Activated T-cell treated with anti-CD3 and anti-CD28 coated beads for 48 hours (primary cell): ENCODE results near the gene GMPR2.

ENCODE experiments used
- DNase-seq: peaks from one replicate; pipeline ENCODE4 v3.0.0-alpha.2; 2020; ENCODE audit warnings: low read depth

The GMPR2 gene

DNA sequence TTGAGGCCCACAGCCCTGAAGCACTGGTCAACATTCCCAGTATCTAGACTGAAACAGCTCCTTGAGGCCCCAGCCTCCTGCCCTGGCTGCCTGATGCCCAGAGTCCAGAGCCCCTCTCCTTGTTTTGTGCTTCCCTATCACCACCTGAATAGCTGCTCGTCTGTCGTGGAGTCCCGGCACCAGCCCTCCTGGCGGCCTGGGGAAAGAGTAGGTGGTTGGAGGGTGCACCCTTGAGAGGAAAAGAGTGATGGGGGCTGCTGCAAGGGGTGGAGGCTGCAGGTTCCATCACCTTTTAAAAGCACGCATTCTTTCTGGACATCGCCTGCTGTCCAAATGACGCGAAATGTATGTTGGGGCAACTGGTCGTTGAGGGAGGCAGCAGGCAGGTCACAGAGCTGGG, 35.5 kb downstream of the GMPR2 start:
- no peak for DNase-seq

DNA sequence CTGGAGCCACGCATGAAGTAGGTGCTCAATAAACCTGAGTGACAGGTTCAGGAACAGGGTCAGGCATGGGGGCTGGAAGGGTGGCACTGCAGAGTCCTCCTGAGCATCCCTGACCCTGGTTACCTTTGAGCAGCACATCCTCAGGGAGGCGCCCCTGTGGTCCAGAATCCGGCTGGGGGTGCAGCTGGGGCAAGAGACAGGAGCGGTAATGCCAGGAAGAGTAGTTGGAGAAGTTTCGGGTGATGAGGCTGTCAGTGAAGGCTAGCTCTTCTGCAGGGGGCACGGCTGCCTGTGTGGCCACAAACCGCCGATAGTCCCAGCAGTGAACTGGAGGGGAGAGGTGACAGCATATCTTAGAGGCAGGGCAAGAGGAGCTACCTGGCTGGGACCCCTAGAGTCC, 36.6 kb downstream of the GMPR2 start:
- no peak for DNase-seq

DNA sequence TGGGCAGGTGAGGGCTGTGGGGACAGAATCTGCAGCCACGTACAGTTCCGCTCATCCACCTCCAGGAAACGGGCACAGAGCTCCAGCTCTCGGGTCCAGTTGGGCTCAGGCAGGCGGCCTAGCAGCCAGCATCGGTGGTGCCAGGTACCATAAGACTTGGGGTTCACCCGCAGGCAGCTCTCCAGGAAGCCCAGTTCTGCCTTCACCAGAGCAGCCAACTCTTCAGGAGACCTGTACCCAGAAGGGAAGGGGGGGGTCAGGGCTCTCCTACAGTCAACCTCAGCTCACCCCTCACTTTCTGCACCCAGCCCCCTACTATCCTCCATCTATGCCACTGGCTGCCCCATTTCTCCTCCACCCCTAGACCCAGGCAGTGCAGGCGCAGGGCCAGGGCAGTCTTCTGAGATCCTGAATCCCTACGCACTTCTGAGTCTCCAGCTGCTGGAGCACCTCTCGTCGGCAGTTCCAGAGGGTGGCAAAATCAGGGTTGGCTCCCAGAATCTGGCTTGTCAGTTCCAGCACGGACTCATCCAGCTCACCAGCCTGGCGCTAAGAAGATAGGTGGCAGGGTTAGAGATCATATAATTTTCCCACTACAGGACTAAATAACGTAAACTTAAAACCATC, 37.3 kb downstream of the GMPR2 start:
- DNase-seq, result no peak

DNA sequence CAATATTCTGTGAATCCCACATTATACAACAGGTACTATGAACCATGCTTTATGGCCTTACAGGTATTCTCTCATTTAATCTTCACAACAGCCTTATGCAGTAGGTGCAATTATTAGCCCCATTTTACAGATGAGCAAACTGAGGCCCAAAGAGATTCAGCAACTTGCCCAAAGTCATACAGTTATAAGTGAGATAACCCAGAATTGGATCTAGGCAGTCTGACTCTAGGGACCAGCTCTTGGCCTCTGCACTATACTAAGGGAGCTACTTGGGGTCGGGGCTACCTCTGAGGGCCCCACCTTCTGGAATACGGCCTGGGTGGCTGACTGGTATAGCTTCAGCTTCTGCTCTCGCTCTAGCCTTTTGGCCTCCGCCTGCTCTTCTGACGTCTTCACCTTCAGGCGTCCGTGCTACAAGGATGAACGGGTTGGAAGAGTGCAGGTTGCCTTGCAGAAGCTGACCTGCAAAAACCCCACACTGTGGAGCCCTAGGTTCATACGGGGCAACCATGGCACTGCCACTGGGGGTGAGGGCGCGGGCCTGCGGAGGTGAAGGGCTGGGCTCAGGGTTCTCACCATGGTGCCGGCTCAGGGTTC, 37.9 kb downstream of the GMPR2 start:
- no peak for DNase-seq

DNA sequence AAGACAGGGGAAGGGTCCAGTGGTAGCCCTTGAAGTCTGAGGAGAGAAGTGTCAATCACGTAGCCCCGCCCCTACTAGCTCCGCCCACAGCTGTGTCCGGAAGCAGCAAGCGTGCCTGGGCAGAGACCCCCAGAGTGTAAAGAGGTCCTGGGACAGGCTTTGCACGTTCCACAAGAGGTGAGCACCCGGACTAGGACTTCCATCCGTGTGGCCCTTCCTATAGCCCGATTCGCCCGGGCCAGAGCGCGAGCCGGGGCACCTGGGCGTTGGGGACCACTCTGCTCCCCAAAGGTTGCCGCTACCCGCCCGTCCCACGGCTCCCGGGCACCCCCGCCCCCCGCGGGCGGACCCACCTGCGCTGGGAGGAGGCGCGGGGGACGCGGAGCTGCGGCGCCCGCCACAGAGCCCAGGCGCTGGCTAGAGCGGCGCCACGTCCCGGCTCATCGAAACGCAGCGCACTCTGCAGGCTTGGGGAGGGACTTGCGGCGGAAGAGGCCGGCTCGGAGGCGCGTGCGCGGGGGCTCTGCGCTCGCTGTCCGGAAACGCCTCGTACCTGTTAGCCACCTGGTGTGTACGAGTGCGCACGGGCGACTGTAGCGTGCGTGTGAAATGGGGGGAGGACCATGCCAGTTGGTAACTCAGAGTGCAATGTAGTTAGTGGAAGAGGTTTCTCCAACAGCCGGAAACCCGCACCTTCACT, 38.6 kb downstream of the GMPR2 start, which contains the start of gene RABGGTA:
RABGGTA (minus strand) TSS at position 464 of the 700 bp plus-strand sequence. CDS start 482 bp downstream, outside the sequence.
- DNase-seq, result peak; percentile 85

DNA sequence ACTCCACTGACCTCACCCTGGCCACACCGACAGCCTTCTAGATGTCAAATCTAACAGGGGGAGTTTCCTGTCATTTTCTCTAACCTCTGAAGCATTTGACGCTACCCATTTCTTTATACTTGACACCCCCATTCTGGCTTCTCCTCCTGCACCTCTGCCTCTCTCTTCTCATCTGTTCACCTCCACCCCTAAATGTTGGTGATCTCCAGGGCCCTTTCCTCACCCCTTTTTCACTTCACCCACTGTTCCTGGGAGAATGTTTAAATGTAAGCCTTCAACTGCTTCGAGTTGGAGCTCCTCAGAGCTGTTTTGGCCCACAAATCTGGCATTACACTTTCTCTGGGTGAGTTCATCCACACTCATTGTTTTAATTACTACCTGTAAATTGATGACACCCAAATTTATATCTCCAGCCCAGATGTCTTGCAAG, 39.1 kb downstream of the GMPR2 start:
- DNase-seq, result no peak

DNA sequence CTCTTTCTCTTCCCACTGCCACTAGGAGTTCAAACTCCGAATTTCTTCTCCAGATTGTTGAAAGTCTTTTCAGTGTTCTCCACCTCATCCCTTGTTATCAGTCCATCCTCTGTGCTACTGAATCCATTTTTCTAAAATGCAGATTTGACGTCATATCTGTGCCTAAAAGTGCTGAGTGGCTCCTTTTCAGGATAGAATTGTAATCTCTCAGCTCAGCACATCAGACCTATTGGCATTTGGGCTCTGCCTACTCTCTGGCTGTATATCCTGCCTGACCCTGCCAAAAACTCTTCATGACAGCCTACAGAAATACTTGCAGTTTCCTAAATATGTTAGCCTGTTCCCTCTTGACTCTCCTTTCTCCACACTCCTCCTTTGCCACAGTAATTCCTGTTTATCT, 39.7 kb downstream of the GMPR2 start:
- no peak for DNase-seq

DNA sequence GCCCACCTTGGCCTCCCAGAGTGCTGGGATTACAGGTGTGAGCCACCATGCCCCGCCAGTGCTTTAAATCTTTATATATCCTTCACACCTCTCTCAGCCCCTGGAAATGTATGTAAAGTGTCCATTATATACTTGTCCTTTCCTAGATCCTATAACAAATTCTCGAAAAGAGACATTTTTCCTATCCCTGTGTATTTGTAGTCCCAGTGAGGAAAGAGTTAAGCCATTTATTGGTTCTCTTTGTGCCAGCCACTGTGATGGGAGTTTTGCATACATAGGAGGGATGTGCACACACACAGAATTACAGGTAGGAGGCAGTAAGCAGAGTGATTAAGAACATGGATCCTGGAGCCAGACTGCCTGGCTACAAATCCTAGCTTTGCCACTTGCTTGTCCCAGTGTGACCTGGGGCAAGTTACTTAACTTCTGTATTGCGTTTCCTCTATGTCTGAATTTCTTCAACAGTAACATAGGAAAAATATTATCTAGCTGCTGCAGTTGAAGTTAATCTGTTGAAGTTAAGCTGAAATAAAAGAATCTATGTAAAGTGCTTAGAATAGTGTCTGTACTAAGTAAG, 40.8 kb downstream of the GMPR2 start:
- no peak for DNase-seq

DNA sequence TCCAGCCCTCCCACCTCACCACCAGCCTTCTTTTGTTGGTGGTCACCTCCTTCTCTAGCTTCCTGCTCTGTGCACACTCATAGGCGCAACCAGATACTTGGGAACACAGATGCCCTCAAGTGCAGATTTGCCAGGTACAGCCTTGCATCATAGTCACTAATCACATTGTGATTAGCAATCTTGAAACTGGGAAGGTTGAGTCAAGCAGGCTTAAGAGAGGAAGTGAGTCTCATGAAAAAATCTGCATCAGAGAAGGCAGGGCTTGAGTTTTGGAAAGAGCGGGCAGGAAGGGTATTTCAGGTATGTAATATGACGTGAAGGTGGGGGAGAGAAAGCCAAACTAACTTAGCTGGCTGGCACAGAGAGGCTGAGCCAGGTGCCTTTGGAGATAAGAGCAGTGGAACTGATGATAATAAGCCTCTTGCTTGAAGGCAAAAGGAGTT, 41.4 kb downstream of the GMPR2 start:
- peak; percentile 22 for DNase-seq

DNA sequence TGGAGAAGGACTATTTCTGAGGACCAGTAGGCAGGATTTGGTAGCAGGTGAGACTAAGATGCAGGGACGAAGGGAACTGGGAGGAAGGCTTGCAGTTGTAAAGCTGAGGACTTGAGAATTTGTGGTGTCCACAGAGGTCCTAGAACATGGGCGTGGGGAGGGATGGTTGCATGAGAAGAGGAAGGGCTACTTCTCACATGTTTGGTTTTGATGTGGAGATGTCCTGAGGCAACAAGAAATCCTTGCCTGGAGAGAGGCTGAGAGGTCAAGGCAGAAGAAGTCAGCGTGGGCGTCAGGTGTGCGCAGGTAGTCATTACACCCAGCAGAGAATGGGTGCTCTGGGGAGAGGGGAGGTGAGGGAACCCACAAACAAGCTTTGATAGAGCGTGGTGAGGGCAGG, 44.3 kb downstream of the GMPR2 start:
- DNase-seq, result no peak

DNA sequence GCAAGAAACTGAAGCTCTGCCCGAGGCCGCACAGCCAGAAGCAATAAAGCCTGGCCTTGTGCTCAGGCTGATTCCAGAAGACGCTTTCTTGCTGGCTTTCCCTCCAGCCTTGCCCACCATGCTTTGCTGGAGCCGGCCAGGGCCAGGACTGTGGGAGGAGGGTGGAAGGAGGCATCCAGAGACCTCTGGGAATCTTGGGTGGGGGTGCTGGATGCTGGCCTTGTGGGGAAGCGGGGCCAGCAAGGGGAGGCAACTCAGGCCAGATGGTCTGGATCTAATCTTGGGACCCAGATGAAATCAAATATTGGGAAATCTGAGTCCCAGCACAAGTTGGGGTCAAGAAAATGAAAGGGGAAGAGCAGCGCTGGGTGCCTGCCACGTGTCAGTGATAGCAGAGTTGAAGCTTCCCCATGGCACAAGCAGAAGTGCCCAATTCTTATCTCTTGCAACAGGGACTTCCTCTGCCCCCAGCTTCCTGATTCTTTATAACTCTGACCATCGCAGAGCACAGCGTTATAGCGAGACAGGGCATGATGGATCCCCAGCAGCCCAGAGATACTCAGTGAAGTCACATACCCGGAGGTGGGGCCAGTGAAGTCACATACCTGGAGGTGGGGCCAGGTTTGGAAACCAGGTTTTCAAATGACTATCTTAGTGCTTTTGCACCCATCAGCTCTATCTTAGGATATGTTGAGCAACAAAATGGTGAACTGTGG, 45.0 kb downstream of the GMPR2 start:
- DNase-seq, result no peak

DNA sequence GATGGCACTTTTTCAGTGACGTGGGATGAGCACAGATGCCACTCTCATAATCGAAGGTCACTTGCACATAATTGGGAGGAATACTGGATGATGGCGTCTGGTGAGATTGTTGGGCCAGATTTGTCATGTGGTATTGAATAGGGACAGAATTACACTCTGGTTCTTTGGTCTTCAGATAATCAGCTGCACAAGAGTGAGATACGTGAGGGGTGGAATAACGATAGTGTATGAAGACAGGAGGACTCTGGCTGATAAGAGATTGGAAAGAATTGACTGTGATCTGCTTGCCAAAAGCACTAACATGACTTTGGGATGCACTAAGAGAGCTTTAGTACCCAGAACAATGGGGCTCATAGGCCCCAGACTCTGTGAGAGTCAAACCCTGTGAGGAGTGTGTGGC, 45.7 kb downstream of the GMPR2 start:
- DNase-seq, result no peak

DNA sequence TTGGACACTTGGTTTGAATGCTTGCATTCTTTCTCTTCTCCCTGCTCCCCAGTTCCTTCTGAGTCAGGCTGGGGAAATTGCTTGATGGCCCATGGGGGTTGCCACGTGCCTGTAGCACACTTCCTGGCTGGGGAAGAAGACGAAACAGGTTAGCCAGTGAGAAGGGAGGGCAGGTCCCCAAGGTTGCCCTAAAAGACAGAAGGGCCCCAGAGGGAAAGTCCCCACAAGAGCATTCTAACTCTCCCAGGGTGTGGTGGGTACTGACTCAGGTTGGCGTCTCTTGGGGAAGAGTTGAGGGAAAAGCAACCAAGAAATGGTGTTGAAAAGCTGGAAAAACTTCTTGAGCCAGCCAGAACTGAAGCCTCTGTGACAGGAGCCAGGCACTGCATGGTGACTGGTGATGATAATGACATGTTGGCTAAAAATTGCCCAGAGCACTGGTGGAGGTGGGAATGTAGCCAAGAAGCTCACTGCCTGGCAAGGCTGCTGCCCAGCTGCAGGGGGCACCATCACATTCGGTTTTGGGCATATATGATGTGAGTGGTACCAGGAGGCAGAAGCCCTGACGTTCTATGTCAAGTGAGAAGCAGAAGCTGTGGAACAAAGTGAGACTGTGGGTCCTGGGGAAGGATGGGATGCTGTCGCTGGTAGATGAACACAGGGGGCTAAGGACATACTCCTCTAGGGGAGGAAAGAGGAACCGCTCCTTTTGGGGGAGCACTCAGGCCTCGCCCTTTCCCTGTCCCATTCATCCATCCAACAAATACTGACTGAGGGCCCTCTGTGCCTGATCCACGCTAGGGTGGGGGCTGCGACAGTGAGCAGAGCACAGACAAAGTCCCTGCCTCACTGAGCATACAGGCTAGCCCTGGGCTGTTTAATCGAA, 46.8 kb downstream of the GMPR2 start:
- peak; percentile 42 for DNase-seq

DNA sequence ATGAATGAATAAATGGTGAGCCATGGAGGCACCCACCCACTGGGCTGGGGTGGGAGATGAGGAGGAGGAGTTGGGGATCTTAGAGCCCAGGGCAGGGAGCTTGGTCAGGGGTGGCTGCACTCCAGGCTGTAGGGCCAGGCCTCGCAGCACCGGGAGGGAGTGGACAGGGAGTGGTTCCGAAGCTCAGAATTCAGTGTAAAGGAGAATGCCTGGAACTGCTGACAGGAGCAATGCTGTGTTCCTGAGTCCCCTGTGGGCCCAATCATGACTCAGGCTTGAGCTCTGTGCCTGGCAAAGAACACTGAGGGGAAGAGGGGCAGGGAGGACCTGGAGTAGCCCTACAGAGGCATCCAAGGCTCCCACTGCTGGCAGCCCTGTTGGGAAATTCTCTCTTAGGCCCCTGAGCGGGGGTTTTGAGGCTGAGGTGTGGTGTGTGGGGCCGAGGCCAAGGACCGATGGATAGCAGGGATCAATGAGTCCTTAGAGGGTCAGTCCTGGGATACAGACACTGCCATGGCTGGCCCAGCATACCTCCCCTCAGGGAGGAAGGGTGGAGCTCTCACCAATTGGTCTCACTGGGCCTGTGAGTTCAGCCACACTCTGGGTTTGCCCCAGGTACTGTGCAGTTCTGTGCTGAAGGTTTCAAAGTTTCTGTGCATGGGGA, 48.2 kb downstream of the GMPR2 start:
- no peak for DNase-seq

DNA sequence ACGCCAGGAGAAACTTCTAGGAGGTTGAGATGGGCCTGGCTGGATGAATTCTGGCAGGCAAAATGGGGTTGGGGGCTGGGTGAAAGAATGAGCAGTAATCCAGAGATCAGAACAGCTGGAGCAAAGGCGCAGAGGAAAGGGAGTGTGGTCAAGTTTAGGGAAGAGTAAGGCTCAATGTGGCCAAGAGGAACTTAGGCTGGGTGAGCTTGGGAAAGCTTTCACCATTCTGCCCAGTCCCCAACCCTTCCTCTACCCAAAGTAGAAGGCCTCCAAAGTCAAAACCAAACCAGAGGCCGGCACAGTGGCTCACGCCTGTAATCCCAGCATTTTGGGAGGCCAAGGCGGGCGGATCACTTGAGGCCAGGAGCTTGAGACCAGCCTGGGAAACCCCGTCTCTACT, 48.9 kb downstream of the GMPR2 start:
- no peak for DNase-seq

DNA sequence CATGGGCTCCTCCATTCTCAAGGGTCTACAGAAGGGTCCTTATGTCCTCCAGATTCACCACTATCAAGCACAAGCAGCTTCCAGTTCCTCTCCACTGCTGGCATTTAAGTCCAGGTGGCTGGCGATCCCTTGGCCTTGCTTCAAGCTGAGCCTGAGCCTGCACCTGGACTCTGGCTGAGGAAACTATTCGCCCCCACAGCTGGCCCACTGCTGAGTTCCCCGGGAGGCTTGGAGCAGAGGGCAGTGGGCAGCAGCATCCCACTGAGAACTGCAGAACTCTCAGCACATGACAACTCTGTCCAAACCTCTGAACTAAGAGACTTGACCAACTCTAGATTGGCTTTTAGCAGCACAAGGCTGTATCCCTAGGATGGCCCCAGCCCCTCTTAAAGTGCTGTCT, 50.0 kb downstream of the GMPR2 start:
- DNase-seq, result no peak

DNA sequence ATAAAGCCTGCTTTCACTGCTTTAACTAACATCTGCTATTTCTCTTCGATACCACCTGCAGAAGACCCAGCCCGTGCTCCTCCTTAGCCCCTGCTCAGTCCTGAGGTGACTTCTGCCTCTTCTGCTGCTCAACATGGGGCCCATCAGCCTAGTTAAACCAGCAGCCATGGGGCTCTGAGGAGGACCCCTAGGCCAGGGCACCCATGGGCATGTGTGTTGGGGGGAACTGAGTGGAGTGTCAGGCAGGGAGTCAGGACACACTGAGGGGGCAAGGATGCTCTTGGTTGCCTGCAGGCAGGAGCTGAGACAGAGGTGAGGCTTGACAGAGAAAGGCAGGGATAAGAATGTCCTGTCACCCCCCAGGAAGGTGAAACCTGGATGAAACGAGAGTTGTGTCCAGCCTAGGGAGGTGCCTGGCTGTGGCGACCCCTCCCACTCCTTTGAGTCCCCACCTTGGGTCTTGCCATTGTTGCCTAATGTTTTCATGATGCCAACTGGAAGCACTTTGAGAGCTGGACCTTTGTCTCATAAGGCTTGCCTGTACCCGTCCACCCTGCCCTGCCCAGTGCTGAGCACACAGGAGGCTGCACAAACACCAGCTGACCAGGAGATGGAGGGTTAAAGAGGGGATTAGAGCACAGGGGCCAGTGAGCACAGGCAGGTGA, 51.2 kb downstream of the GMPR2 start:
- DNase-seq, result no peak

DNA sequence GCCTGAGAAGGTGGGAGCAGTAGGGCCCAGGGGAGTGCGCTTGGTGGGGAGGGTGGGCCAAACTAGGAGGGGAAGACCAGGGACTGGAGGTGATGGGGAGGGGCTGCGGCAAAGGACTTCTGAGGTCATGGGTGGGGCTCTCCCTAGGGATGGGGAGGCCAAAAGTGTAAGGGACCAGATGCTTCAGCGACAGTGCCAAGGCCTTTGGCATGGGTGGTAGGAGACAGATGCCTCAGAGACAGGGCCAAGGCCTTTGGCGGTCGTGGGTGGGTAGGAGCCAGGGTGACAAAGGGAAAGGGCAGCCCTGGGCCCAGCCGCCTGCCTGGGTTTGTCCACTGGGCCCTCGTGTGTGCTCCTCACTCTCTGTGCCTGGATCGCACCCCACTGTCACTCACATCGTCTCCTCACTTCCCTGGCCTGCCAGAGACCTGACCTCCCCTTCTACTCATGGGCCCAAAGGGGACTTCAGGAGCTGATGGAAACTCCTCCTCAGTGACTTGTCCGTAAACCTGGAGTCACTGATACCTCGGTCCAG, 51.8 kb downstream of the GMPR2 start:
- DNase-seq, result no peak

DNA sequence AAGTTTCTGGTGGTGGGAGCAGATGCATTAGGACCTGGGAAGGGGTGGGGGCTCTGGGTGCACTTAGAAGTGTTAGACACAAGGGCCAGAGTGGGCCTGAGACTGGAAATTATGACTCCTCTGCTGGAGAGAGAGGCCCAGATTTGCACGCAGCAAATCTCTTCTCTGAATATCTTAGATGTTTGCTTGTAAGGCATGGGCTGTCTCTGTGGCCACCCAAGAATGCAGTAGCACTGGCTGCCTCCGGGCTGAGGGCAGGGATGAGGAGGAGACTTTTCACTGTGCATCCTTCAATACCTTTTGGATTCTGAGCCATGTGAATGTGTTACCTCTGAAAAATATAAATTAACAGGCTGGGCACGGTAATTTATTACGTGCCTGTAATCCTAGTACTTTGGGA, 52.6 kb downstream of the GMPR2 start:
- DNase-seq, result no peak

DNA sequence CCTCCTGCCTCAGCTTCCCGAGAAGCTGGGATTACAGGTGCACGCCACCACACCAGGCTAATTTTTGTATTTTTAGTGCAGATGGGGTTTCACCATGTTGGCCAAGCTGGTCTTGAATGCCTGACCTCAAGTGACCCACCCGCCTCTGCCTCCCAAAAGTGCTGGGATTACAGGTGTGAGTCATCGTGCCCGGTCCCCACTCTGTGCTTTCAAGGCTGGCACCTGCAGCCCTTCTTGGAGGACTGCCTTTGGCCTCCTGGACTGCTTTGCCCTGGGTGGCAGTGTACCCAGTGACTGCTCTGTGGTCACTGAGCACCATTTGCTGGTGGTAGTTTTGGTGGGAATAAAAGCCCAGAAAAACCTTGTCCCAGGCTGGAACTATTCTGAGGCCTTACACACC, 54.3 kb downstream of the GMPR2 start:
- no peak for DNase-seq
